Upper lobe of right lung (tissue), 1 donor: Measurements from ENCODE around the gene NTHL1. TPM values are rescaled to one million over a fixed set of nuclear protein-coding genes. Genes with fewer than 3 reads are reported as not detected.
"Not testable (repeated sequence)": the region's sequence is repeated elsewhere in the genome, so short reads cannot be mapped to it uniquely, and the experiment has no call there.

Experiments used
- ATAC-seq: fragments of 200-7000 bp; cut with Tn5 transposase; one replicate; pipeline ENCODE4 v1.9.1; 2020; ENCODE audit warnings: mild to moderate bottlenecking, moderate library complexity
- DNase-seq: peaks from one replicate; pipeline ENCODE4 v3.0.0-alpha.2; 2020
- H3K27ac ChIP-seq: fragments of 200-600 bp; one replicate; pipeline ENCODE4 v1.8.0; 2022
- H3K27me3 ChIP-seq: fragments of 200-600 bp; one replicate; pipeline ENCODE4 v1.8.0; 2022; ENCODE audit warnings: mild to moderate bottlenecking
- H3K36me3 ChIP-seq: fragments of 200-600 bp; one replicate; pipeline ENCODE4 v1.8.0; 2022
- H3K4me1 ChIP-seq: fragments of 200-600 bp; one replicate; pipeline ENCODE4 v1.8.0; 2022
- H3K4me3 ChIP-seq: fragments of 200-600 bp; one replicate; pipeline ENCODE4 v1.8.0; 2022; ENCODE audit warnings: mild to moderate bottlenecking
- H3K9me3 ChIP-seq: fragments of 200-600 bp; one replicate; pipeline ENCODE4 v1.8.0; 2022
- CTCF ChIP-seq: fragments of 200-600 bp; IDR thresholded peaks from one replicate; pipeline ENCODE4 v1.8.0; 2022; ENCODE audit warnings: antibody characterized with exemption
- intact Hi-C: fragments of 100-400 bp; cut with DNase I; formaldehyde crosslinking; loops from one replicate; pipeline ENCODE4 v1.11.0; 2022
- total RNA-seq: library from RNA; stranded (reverse); fragmentation: NEBNext Ultra II Directional; extraction: Animal tissue kit (Norgen Biotek cat#: 25700); gene quantifications from one replicate; pipeline ENCODE4 v1.2.1, GENCODE V29; 2021
- donor health status: DM: no; HTN: yes; CAD: no; lungs with severe emphysema.

Gene NTHL1
- total RNA-seq, 1 donor from 2014 or later, result 26.4 TPM

GRCh38 chr16:2019518-2019920 lies 28.1 kb downstream of the NTHL1 start, which contains the start of gene NPW:
TSS of gene NPW (plus strand) at chr16:2019785.
- no peak for ATAC-seq
- H3K9me3 ChIP-seq, result no peaks in the 10 kb centered on the region
- no peaks in the 10 kb centered on the region for H3K36me3 ChIP-seq
- DNase-seq, result no peak
- H3K4me3 ChIP-seq, result no peak within 1 kb of the TSS
- peaks cover 28% of the 10 kb centered on the region for H3K4me1 ChIP-seq
- TF ChIP-seq CTCF, result no peak
- H3K27ac ChIP-seq, result no peak within 1 kb of the TSS
- intact Hi-C loops, result no loop called here
- H3K27me3 ChIP-seq, result peaks cover 39% of the 10 kb centered on the region

GRCh38 chr16:2016407-2016922 lies 31.2 kb downstream of the NTHL1 start:
- DNase-seq, result no peak
- Histone ChIP-seq H3K27me3 (peaks cover 34% of the 10 kb centered on the region), H3K27ac (no peak overlapping the region), H3K4me3 (no peak overlapping the region), H3K36me3 (no peaks in the 10 kb centered on the region), H3K4me1 (peaks cover 9% of the 10 kb centered on the region), H3K9me3 (no peaks in the 10 kb centered on the region)
- no peak for ATAC-seq
- TF ChIP-seq CTCF, result peak; percentile 35
- intact Hi-C loops, result no loop called here

GRCh38 chr16:2015947-2016208 lies 31.8 kb downstream of the NTHL1 start:
- DNase-seq, result no peak
- no peaks in the 10 kb centered on the region for H3K36me3 ChIP-seq
- peak; percentile 30 for ATAC-seq
- peaks cover 28% of the 10 kb centered on the region for H3K27me3 ChIP-seq
- intact Hi-C loops, result no loop called here
- H3K27ac ChIP-seq, result no peak overlapping the region
- peaks cover 9% of the 10 kb centered on the region for H3K4me1 ChIP-seq
- TF ChIP-seq CTCF, result no peak
- no peak overlapping the region for H3K4me3 ChIP-seq
- no peaks in the 10 kb centered on the region for H3K9me3 ChIP-seq

DNA sequence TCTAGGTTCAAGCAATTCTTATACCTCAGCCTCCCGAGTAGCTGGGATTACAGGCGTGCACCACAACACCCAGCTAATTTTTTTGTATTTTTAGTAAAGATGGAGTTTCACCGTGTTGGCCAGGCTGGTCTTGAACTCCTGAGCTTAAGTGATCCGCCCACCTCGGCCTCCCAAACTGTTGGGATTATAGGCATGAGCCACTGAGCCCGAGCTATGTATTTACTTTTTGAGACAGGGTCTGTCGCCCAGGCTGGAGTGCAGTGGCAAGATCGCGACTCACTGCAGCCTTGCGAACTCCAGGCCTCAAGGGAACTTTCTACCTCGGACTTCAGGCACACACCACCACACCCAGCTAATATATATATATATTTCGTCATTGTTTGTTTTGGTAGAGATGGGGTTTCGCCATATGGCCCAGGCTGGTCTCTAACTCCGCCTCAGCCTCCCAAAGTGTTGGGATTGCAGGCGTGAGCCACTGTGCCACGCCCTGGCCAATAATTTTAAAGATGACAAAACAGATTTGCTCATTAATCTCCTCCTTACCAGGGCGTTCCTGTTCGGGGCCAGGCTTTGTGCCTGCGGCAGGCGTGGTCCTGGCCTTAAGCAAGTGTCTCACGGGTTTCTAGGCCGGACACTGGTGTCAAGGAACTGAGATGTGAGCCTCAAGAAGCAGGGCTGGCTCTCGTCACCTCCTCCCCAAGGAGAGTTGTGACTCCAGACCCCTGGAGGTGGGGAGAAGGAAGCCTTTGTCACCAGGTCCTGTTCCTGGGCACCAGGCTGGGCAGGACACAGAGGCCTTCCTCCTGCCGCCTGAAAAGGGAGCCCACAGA lies 32.3 kb downstream of the NTHL1 start:
- Histone ChIP-seq H3K4me3 (no peak overlapping the region), H3K27ac (no peak overlapping the region), H3K36me3 (no peaks in the 10 kb centered on the region), H3K27me3 (peaks cover 22% of the 10 kb centered on the region), H3K4me1 (peaks cover 8% of the 10 kb centered on the region), H3K9me3 (no peaks in the 10 kb centered on the region)
- intact Hi-C loops, result no loop called here
- DNase-seq (no peak), ATAC-seq (peak; percentile 80)
- TF ChIP-seq CTCF, result no peak

DNA sequence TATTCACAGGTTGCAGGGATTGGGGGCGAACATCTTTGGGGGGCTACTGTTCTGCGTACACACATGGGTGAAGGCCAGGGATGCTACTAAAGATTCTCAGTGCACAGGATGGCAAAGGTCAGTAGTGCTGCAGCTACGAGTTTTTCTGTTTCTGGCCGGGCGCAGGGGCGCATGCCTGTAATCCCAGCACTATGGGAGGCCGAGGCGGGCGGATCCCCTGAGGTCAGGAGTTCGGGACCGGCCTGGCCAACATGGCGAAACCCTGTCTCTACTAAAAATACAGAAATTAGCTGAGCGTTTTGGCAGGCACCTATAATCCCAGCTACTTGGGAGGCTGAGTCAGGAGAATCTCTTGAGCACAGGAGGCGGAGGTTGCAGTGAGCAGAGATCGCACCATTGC lies 34.1 kb downstream of the NTHL1 start:
- DNase-seq (no peak), ATAC-seq (no peak)
- no peaks in the 10 kb centered on the region for H3K9me3 ChIP-seq
- intact Hi-C loops, result no loop called here
- peaks cover 11% of the 10 kb centered on the region for H3K4me1 ChIP-seq
- H3K27me3 ChIP-seq, result peaks cover 4% of the 10 kb centered on the region
- H3K4me3 ChIP-seq, result no peak overlapping the region
- no peak for TF ChIP-seq CTCF
- no peak overlapping the region for H3K27ac ChIP-seq
- H3K36me3 ChIP-seq, result no peaks in the 10 kb centered on the region

GRCh38 chr16:2011726-2012125 lies 35.9 kb downstream of the NTHL1 start:
- H3K36me3 ChIP-seq, H3K27me3 ChIP-seq, H3K9me3 ChIP-seq, intact Hi-C loops, H3K4me3 ChIP-seq, H3K27ac ChIP-seq, DNase-seq, ATAC-seq: not testable (repeated sequence)
- H3K4me1 ChIP-seq, result peaks cover 29% of the 10 kb centered on the region
